ENCODE data around the gene R3HDM2. TPM values are rescaled to one million over a fixed set of nuclear protein-coding genes. Genes with fewer than 3 reads are reported as not detected.

Gene R3HDM2
- total and polyA plus RNA-seq, 2 of the 13 experiments (the other 11 are each of a cell fraction or from before 2014, with no cell fraction given), result 11.1 to 23.5 TPM

DNA sequence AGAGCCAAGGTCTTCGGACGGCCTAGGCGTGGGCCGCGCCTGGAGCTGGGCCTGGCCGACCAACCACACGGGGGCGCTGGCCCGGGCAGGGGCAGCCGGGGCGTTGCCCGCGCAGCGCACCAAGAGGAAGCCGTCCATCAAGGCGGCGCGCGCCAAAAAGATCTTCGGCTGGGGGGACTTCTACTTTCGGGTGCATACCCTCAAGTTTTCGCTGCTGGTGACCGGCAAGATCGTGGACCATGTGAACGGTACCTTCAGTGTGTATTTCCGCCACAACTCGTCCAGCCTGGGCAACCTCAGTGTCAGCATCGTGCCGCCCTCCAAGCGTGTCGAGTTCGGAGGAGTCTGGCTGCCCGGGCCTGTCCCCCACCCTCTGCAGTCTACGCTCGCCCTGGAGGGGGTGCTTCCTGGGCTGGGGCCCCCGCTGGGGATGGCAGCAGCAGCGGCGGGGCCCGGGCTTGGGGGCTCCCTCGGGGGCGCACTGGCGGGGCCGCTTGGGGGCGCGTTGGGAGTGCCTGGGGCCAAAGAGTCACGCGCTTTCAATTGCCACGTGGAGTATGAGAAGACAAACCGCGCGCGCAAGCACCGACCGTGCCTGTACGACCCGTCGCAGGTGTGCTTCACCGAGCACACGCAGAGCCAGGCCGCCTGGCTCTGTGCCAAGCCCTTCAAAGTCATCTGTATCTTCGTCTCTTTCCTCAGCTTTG is 205.7 kb downstream of the R3HDM2 start (continued):
- TF ChIP-seq, protein P1, sequence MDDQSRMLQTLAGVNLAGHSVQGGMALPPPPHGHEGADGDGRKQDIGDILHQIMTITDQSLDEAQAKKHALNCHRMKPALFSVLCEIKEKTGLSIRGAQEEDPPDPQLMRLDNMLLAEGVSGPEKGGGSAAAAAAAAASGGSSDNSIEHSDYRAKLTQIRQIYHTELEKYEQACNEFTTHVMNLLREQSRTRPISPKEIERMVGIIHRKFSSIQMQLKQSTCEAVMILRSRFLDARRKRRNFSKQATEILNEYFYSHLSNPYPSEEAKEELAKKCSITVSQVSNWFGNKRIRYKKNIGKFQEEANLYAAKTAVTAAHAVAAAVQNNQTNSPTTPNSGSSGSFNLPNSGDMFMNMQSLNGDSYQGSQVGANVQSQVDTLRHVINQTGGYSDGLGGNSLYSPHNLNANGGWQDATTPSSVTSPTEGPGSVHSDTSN (CRISPR knock-in tag; IDR thresholded peaks at IDR 0.05; ENCODE audit: borderline replicate concordance), result no peak; the same call in 1 of the 2 replicates
- TF ChIP-seq GZF1 (CRISPR knock-in tag; IDR thresholded peaks at IDR 0.05) (no peak), ZMYM4 (CRISPR knock-in tag; IDR thresholded peaks at IDR 0.05) (no peak), SP1 (IDR thresholded peaks at IDR 0.05) (no peak), SP1 (CRISPR knock-in tag; IDR thresholded peaks at IDR 0.05) (no peak), ATF1 (CRISPR knock-in tag; IDR thresholded peaks at IDR 0.05) (no peak), ADNP (CRISPR knock-in tag; IDR thresholded peaks at IDR 0.05) (no peak), KDM5A (IDR thresholded peaks at IDR 0.05; ENCODE audit: borderline replicate concordance, low read length) (no peak), ZFY (CRISPR knock-in tag; IDR thresholded peaks at IDR 0.05) (peak; percentile 67; the same call in 1 of the 2 replicates), CAMTA2 (CRISPR knock-in tag; IDR thresholded peaks at IDR 0.05; ENCODE audit: borderline replicate concordance) (no peak), THAP11 (CRISPR knock-in tag; IDR thresholded peaks at IDR 0.05) (peak; percentile 37), KLF12 (CRISPR knock-in tag; IDR thresholded peaks at IDR 0.05; ENCODE audit: borderline replicate concordance) (0 out of 2 replicates have a peak, but pooled peaks have one; percentile 44)
- TF ChIP-seq, protein P2, sequence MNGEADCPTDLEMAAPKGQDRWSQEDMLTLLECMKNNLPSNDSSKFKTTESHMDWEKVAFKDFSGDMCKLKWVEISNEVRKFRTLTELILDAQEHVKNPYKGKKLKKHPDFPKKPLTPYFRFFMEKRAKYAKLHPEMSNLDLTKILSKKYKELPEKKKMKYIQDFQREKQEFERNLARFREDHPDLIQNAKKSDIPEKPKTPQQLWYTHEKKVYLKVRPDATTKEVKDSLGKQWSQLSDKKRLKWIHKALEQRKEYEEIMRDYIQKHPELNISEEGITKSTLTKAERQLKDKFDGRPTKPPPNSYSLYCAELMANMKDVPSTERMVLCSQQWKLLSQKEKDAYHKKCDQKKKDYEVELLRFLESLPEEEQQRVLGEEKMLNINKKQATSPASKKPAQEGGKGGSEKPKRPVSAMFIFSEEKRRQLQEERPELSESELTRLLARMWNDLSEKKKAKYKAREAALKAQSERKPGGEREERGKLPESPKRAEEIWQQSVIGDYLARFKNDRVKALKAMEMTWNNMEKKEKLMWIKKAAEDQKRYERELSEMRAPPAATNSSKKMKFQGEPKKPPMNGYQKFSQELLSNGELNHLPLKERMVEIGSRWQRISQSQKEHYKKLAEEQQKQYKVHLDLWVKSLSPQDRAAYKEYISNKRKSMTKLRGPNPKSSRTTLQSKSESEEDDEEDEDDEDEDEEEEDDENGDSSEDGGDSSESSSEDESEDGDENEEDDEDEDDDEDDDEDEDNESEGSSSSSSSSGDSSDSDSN (CRISPR knock-in tag; IDR thresholded peaks at IDR 0.05), result peak; percentile 74
- TF ChIP-seq, protein P3, sequence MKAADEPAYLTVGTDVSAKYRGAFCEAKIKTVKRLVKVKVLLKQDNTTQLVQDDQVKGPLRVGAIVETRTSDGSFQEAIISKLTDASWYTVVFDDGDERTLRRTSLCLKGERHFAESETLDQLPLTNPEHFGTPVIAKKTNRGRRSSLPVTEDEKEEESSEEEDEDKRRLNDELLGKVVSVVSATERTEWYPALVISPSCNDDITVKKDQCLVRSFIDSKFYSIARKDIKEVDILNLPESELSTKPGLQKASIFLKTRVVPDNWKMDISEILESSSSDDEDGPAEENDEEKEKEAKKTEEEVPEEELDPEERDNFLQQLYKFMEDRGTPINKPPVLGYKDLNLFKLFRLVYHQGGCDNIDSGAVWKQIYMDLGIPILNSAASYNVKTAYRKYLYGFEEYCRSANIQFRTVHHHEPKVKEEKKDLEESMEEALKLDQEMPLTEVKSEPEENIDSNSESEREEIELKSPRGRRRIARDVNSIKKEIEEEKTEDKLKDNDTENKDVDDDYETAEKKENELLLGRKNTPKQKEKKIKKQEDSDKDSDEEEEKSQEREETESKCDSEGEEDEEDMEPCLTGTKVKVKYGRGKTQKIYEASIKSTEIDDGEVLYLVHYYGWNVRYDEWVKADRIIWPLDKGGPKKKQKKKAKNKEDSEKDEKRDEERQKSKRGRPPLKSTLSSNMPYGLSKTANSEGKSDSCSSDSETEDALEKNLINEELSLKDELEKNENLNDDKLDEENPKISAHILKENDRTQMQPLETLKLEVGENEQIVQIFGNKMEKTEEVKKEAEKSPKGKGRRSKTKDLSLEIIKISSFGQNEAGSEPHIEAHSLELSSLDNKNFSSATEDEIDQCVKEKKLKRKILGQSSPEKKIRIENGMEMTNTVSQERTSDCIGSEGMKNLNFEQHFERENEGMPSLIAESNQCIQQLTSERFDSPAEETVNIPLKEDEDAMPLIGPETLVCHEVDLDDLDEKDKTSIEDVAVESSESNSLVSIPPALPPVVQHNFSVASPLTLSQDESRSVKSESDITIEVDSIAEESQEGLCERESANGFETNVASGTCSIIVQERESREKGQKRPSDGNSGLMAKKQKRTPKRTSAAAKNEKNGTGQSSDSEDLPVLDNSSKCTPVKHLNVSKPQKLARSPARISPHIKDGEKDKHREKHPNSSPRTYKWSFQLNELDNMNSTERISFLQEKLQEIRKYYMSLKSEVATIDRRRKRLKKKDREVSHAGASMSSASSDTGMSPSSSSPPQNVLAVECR (CRISPR knock-in tag; IDR thresholded peaks at IDR 0.05; ENCODE audit: borderline replicate concordance), result no peak
- TF ChIP-seq, protein P4, sequence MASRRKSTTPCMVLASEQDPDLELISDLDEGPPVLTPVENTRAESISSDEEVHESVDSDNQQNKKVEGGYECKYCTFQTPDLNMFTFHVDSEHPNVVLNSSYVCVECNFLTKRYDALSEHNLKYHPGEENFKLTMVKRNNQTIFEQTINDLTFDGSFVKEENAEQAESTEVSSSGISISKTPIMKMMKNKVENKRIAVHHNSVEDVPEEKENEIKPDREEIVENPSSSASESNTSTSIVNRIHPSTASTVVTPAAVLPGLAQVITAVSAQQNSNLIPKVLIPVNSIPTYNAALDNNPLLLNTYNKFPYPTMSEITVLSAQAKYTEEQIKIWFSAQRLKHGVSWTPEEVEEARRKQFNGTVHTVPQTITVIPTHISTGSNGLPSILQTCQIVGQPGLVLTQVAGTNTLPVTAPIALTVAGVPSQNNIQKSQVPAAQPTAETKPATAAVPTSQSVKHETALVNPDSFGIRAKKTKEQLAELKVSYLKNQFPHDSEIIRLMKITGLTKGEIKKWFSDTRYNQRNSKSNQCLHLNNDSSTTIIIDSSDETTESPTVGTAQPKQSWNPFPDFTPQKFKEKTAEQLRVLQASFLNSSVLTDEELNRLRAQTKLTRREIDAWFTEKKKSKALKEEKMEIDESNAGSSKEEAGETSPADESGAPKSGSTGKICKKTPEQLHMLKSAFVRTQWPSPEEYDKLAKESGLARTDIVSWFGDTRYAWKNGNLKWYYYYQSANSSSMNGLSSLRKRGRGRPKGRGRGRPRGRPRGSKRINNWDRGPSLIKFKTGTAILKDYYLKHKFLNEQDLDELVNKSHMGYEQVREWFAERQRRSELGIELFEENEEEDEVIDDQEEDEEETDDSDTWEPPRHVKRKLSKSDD (CRISPR knock-in tag; IDR thresholded peaks at IDR 0.05; ENCODE audit: low read depth), result 0 out of 2 replicates have a peak, but pooled peaks have one; percentile 50
- TF ChIP-seq, protein P5, sequence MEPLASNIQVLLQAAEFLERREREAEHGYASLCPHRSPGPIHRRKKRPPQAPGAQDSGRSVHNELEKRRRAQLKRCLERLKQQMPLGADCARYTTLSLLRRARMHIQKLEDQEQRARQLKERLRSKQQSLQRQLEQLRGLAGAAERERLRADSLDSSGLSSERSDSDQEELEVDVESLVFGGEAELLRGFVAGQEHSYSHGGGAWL (CRISPR knock-in tag; IDR thresholded peaks at IDR 0.05), result 0 out of 2 replicates have a peak, but pooled peaks have one; percentile 43
- TF ChIP-seq, protein P6, sequence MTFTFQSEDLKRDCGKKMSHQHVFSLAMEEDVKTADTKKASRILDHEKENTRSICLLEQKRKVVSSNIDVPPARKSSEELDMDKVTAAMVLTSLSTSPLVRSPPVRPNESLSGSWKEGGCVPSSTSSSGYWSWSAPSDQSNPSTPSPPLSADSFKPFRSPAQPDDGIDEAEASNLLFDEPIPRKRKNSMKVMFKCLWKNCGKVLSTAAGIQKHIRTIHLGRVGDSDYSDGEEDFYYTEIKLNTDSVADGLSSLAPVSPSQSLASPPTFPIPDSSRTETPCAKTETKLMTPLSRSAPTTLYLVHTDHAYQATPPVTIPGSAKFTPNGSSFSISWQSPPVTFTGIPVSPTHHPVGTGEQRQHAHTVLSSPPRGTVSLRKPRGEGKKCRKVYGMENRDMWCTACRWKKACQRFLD (CRISPR knock-in tag; IDR thresholded peaks at IDR 0.05; ENCODE audit: borderline replicate concordance), result no peak
